Measurements from ENCODE around the gene DPEP2. TPM values are rescaled to one million over a fixed set of nuclear protein-coding genes. Genes with fewer than 3 reads are reported as not detected.
"Not testable (repeated sequence)": the region's sequence is repeated elsewhere in the genome, so short reads cannot be mapped to it uniquely, and the experiment has no call there.

Gene DPEP2
- total and polyA plus RNA-seq, 2 experiments from 2014 or later: not detected

GRCh38 chr16:67994040-67994408 is 5.3 kb downstream of the DPEP2 start:
- H4K20me1 ChIP-seq (replicated peaks; ENCODE audit: insufficient read depth); H3K36me3 ChIP-seq (ENCODE audit: insufficient read depth); H3K9me3 Mint-ChIP-seq; ATAC-seq; H3K9me2 ChIP-seq (ENCODE audit: insufficient read depth); H3F3A ChIP-seq (replicated peaks; ENCODE audit: low read depth); DNase-seq (ENCODE audit: low spot score); H3K27me3 ChIP-seq (ENCODE audit: insufficient read depth); H3K27ac Mint-ChIP-seq; H3K36me3 Mint-ChIP-seq (ENCODE audit: low read depth); H3K4me2 ChIP-seq; H3K27ac ChIP-seq (ENCODE audit: low read depth); H3K79me2 ChIP-seq (replicated peaks; ENCODE audit: insufficient read depth); H3K4me3 ChIP-seq; H3K4me1 ChIP-seq (ENCODE audit: insufficient read depth); H2AFZ ChIP-seq; H3K4me1 Mint-ChIP-seq; H3K4me3 Mint-ChIP-seq: not testable (repeated sequence)
- peaks cover 13% of the 10 kb centered on the region for H3K27me3 Mint-ChIP-seq (ENCODE audit: insufficient read depth, low read depth, poor library complexity)

GRCh38 chr16:67993207-67994039 is 5.9 kb downstream of the DPEP2 start:
- Histone ChIP-seq H3F3A (replicated peaks; ENCODE audit: low read depth) (no peaks in the 10 kb centered on the region), H4K20me1 (replicated peaks; ENCODE audit: insufficient read depth) (no peaks in the 10 kb centered on the region), H3K27me3 (ENCODE audit: insufficient read depth) (peaks cover 3% of the 10 kb centered on the region; the same call in 1 of the 2 replicates), H3K79me2 (replicated peaks; ENCODE audit: insufficient read depth) (no peaks in the 10 kb centered on the region), H3K27ac (ENCODE audit: low read depth) (no peak overlapping the region), H2AFZ (peak overlapping the region; percentile 96), H3K4me3 (peak overlapping the region; percentile 32; the same call in 1 of the 2 replicates), H3K36me3 (ENCODE audit: insufficient read depth) (no peaks in the 10 kb centered on the region), H3K9me2 (ENCODE audit: insufficient read depth) (no peaks in the 10 kb centered on the region), H3K4me1 (ENCODE audit: insufficient read depth) (no peaks in the 10 kb centered on the region), H3K4me2 (peak overlapping the region; percentile 66; the same call in 1 of the 2 replicates)
- Mint-ChIP-seq H3K27ac (no peak overlapping the region), H3K4me3 (no peak overlapping the region), H3K36me3 (ENCODE audit: low read depth) (no peaks in the 10 kb centered on the region), H3K9me3 (no peaks in the 10 kb centered on the region; the same call in 2 of the 3 replicates), H3K4me1 (no peaks in the 10 kb centered on the region), H3K27me3 (ENCODE audit: insufficient read depth, low read depth, poor library complexity) (peaks cover 15% of the 10 kb centered on the region)
- peak; percentile 94 for ATAC-seq
- peak; percentile 88 for DNase-seq (ENCODE audit: low spot score)
- TF ChIP-seq CTCF (conservative IDR thresholded peaks at IDR 0.05; ENCODE audit: low read depth in 2 of 2): peak; percentile 76 to 93
- no peak for TF ChIP-seq EZH2phosphoT487 (IDR thresholded peaks at IDR 0.05; ENCODE audit: unreplicated experiment)
- peak; percentile 69; the same call in 1 of the 2 replicates for TF ChIP-seq CREB1 (CRISPR knock-in tag; IDR thresholded peaks at IDR 0.05; ENCODE audit: low read depth)
- TF ChIP-seq ZNF331 (CRISPR knock-in tag; IDR thresholded peaks at IDR 0.05; ENCODE audit: low read depth): no peak
- TF ChIP-seq REST (IDR thresholded peaks at IDR 0.05; ENCODE audit: unreplicated experiment): no peak

All from GM23338 (cell line).